T-helper 2 cell (primary cell): Measurements from ENCODE around the gene KIF1A.
"Not testable (repeated sequence)": the region's sequence is repeated elsewhere in the genome, so short reads cannot be mapped to it uniquely, and the experiment has no call there.

Experiments
- DNase-seq, 5 experiments: peaks; one replicate each; pipeline versions ENCODE4 v3.0.0 to v3.0.0-alpha.2; 2012 to 2022

The KIF1A gene

DNA sequence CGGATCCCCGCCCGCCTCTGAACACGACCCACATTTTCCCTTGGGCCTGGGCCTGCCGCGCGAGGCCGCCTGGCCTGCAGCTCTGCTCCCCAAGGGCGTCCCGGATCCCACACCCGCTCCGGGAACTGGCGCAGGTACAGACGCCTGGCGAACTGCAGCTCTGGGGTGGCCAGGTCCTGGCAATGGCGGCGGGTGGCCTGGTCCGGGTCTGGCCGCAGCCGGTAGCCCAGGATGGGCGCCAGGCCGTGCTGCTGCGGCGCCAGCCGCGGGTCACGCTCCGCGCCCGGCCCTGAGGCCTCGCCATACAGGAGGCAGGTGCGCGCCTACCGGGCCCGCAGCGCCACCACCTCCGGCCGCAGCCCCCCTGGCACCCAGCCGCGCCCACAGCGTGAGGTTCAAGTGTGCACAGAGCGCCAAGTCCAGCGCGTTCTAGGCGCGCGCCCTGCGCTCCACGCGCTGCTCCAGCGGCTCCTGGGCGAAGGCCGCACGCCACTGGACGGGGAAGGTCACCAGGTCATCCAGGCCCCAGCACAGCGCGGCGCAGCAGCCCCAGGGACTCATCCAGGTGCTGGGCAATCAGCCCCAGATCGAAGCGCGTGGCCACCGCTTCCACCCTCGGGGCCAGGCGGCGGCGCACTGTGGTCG, 118.8 kb downstream of the KIF1A start:
- peak in 2 of 5 experiments; percentile 3 to 7 for DNase-seq

- DNase-seq = not testable (repeated sequence)
Observed at GRCh38 chr2:240700616-240701015, 119.4 kb downstream of the KIF1A start.

- peak in 1 of 5 experiments; percentile 1 for DNase-seq
Observed at GRCh38 chr2:240699835-240700234, 120.2 kb downstream of the KIF1A start.

- DNase-seq = peak in 1 of 5 experiments; percentile 3
Observed at GRCh38 chr2:240698852-240699561, 121.0 kb downstream of the KIF1A start.

- not testable (repeated sequence) for DNase-seq
Observed at GRCh38 chr2:240696469-240696868, 123.5 kb downstream of the KIF1A start.

- not testable (repeated sequence) for DNase-seq
Observed at GRCh38 chr2:240695593-240695992, 124.4 kb downstream of the KIF1A start.

- not testable (repeated sequence) for DNase-seq
Observed at GRCh38 chr2:240694304-240694703, 125.7 kb downstream of the KIF1A start.

DNA sequence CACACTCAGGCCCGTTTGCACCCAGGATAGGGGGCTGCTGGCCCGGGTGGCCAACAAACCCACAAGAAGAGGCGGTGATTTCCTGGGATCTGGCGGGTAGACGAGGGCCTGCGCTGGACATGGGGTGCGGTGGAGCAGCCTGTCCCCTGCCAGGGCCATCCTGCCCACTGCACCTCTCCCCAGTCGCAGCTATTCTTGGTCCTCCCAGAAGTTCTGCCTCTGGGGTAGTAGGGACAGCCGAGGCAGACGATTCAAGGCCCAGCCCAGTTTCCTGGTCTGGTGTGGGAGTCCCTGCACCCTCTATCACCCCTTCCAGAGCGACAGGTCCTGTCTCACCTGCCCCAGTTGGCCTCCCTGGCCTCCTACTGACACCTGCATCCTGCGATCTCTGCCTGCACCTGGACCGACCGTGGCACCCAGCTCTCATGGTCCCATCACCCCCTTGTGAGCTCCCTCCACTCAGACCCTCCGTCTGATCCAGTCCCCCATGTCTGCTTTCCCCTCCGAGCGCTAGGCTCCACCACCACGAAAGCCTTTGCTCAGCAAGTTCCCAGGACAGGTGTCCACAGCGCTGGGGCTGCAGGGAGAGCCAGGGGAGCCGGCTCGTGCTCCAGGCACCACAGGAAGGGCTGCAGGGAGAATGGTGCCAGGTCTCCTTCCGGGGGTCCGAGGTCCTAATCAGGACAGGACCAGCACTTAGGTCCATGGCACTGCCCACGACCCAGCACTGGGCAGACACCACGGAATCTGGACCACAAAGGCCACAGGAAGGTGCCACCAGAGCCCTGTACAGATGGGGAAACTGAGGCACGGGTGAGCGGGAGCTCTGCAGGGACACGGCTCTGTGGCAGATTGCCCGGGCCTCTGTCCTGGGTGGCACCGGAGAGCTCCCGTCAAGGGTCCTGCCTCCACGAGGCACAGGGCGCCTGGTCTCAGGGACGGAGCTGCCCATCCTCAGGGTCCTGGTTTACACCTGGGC, 127.1 kb downstream of the KIF1A start:
- DNase-seq = not testable (repeated sequence)

DNA sequence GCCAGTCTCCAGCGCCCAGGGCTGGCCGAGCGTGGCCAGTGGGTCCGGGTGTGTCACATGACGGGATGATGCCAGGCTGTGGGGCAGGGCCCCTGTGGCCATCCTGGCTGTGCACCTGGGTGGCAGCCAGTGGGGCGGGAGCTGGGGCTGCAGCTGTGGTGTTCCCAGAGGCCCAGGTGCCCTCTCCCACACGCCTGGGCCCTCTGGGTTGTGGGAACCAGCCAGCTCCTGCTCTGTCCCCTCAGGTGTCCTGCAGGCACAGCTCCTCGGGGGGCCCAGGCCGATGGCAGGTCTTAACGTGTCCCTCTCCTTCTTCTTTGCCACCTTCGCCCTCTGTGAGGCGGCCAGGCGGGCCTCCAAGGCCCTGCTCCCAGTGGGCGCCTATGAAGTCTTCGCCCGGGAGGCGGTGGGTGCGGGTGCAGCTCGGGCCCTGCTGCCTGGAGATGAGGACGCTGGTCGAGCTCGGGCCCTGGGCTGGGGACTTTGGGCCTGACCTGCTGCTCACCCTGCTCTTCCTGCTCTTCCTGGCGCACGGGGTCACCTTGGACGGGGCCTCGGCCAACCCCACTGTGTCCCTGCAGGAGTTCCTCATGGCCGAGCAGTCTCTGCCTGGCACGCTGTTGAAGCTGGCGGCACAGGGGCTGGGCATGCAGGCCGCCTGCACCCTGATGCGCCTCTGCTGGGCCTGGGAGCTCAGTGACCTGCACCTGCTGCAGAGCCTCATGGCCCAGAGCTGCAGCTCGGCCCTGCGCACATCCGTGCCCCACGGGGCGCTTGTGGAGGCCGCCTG, 128.2 kb downstream of the KIF1A start, which contains the start of gene AQP12A:
Gene AQP12A (plus strand): TSS at position 236 of the 790 bp plus-strand sequence. CDS start 48 bp downstream, at position 284.
- not testable (repeated sequence) for DNase-seq

DNA sequence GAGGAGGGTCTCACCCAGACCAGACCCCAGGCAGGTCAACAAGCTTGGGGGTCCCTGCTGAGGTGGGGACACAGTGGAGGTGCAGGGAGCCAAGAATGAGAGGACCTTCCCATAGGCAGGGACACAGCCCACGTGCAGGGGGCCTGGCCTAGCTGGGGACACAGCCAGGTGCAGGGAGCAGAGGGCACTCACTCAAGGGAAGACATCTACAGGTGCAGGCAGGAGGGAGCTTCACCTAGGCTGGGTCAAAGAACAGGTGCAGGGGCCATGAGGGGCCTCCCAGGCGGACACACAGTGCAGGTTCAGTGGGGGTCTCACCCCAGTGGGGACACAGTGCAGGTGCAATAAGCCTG, 129.0 kb downstream of the KIF1A start:
- not testable (repeated sequence) for DNase-seq

DNA sequence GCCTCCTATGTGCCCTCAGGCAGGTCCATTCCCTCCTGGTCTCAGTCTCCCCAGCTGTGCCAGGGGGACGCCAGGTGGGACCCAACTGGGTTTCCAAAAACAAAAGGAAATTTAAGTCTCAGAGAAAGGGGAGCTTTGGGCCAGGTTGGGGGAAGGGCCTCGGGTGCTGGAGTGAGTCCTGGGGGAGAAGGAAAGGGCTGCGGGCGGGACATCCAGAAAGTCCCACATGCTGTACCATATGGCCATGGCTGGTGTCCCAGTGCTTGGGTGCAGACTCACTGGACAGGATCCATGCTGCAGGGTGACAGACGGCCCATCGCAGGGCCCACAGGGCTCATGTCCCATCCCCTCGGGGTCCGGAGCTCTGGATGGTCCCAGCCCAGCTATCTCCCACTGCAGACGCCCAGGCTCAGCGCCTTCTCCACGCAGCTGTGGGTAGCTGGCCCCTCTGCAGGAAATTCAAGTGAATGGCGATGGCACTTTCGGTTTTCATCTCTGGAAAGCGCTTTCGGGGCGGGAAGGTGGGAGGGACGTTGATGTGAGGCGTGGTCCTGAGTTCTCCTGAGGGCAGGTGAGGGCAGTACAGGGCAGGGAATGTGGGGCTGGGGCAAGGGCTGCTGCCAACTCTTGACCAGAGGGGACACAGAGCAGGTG, 129.5 kb downstream of the KIF1A start:
- DNase-seq = not testable (repeated sequence)

GRCh38 chr2:240689975-240690374, 130.0 kb downstream of the KIF1A start:
- DNase-seq = no peak

- DNase-seq = no peak
Observed at GRCh38 chr2:240688553-240688919, 131.5 kb downstream of the KIF1A start.

GRCh38 chr2:240687741-240688552, 132.1 kb downstream of the KIF1A start:
- no peak for DNase-seq

DNA sequence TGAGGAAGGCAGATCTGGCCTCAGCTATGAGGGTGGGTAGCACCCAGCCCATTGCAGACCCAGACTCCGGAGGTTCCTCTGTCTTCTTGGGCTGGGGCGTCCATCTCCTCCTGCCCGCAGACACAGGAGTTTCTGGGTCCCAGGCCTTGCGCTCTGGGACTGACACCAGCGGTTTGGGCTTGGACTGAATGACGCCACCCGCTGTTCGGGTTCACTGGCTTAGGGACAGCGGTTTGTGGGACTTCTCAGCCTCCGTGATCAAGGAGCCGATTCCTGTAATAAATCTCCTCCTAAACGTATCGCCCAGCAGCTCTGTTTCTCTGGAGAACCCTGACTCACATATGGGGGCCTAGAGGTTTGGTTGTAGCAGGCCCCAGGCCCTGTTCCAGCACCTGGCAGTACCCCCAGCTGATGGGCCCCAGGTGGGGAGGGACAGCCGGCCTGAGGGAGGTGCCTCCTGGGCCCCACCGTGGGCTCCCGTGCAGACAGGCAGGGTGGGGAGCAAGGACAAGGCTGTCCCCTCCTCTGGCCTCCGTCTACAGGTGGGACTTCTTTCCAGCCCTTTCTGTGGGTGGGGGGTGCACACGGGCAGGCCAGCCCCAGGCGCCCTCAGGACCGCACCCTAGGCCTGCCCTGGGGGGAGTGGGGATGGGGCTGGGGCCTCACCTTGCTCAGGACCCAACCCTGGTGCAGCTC, 132.8 kb downstream of the KIF1A start:
- no peak for DNase-seq

DNA sequence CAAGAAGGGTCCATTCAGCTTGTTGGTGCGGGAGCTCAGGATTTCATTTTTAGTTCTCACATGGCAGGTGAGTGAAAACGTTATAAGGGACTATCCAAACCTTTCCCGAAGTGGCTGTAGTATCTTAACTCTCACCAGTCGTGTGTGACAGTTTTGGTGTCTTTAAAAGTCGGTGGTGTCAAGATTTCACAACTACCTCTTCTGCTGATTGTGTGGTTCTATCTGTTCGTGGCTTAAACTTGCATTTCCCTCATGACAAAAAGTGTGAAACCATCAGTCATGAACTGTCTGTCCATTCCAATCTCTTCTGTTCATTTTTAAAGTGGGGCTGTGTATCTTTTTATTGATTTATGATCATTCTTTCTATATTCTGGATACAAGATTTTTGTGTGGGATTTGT, 133.6 kb downstream of the KIF1A start:
- DNase-seq = peak in 1 of 5 experiments; percentile 18

GRCh38 chr2:240685771-240686371, 134.1 kb downstream of the KIF1A start:
- no peak for DNase-seq

- DNase-seq = not testable (repeated sequence)
Observed at GRCh38 chr2:240683980-240684728, 135.9 kb downstream of the KIF1A start.
